H9 (cell line): Measurements from ENCODE around the gene ATF1. TPM values are rescaled to one million over a fixed set of nuclear protein-coding genes. Genes with fewer than 3 reads are reported as not detected.

Experiments
- DNase-seq: peaks from one replicate; pipeline ENCODE4 v3.0.0-alpha.2; 2017
- H2AFZ ChIP-seq: one replicate; pipeline ENCODE4 v1.6.1; 2013; ENCODE audit warnings: mild to moderate bottlenecking, low read length, control low read depth, moderate library complexity
- H2AK5ac ChIP-seq: 2 replicates; pipeline ENCODE4 v1.6.1; 2013; ENCODE audit warnings: low read length, control low read depth, mixed read lengths; ENCODE audit not compliant: insufficient read length
- H2BK120ac ChIP-seq: one replicate; pipeline ENCODE4 v1.6.1; 2013; ENCODE audit warnings: low read depth, mild to moderate bottlenecking, low read length, control low read depth, inconsistent platforms; ENCODE audit not compliant: poor library complexity, severe bottlenecking
- H2BK12ac ChIP-seq: 2 replicates; pipeline ENCODE4 v1.6.1; 2013; ENCODE audit warnings: low read length, control low read depth, mixed read lengths, low read depth; ENCODE audit not compliant: insufficient read length
- H2BK15ac ChIP-seq: 2 replicates; pipeline ENCODE4 v1.6.1; 2013; ENCODE audit warnings: low read depth, low read length, control low read depth
- H2BK20ac ChIP-seq: one replicate; pipeline ENCODE4 v1.6.1; 2013; ENCODE audit warnings: low read depth, mild to moderate bottlenecking, low read length, control low read depth, inconsistent platforms; ENCODE audit not compliant: poor library complexity, severe bottlenecking
- H2BK5ac ChIP-seq: 2 replicates; pipeline ENCODE4 v1.6.1; 2013; ENCODE audit warnings: low read length, control low read depth, mixed read lengths; ENCODE audit not compliant: insufficient read length
- H3K14ac ChIP-seq: 2 replicates; pipeline ENCODE4 v1.6.1; 2013; ENCODE audit warnings: low read length, control low read depth; ENCODE audit not compliant: insufficient read depth
- H3K18ac ChIP-seq: 2 replicates; pipeline ENCODE4 v1.6.1; 2013; ENCODE audit warnings: low read depth, mild to moderate bottlenecking, mixed read lengths, low read length, control low read depth; ENCODE audit not compliant: insufficient read length
- H3K23ac ChIP-seq: 2 replicates; pipeline ENCODE4 v1.6.1; 2013; ENCODE audit warnings: low read length, control low read depth, mixed read lengths, low read depth; ENCODE audit not compliant: insufficient read length
- H3K23me2 ChIP-seq: 2 replicates; pipeline ENCODE4 v1.6.1; 2013; ENCODE audit warnings: low read depth, mild to moderate bottlenecking, mixed read lengths, low read length, control low read depth; ENCODE audit not compliant: insufficient read length, poor library complexity, severe bottlenecking
- H3K27ac ChIP-seq: 2 replicates; pipeline ENCODE4 v1.5.1; 2013; ENCODE audit warnings: low read length, control low read depth, mixed read lengths, low read depth; ENCODE audit not compliant: insufficient read length
- H3K27me3 ChIP-seq: 2 replicates; pipeline ENCODE4 v1.6.1; 2013; ENCODE audit warnings: low read length, control low read depth, inconsistent platforms; ENCODE audit not compliant: insufficient read depth
- H3K4ac ChIP-seq: 2 replicates; pipeline ENCODE4 v1.6.1; 2013; ENCODE audit warnings: low read depth, mild to moderate bottlenecking, control low read depth, inconsistent platforms, low read length, moderate library complexity
- H3K4me1 ChIP-seq: 2 replicates; pipeline ENCODE4 v1.6.1; 2013; ENCODE audit warnings: low read length, control low read depth, inconsistent platforms; ENCODE audit not compliant: insufficient read depth
- H3K4me2 ChIP-seq: 2 replicates; pipeline ENCODE4 v1.6.1; 2013; ENCODE audit warnings: low read length, control low read depth, mixed read lengths; ENCODE audit not compliant: insufficient read length, insufficient read depth
- H3K56ac ChIP-seq: 2 replicates; pipeline ENCODE4 v1.6.1; 2013; ENCODE audit warnings: low read depth, mild to moderate bottlenecking, mixed read lengths, low read length, control low read depth; ENCODE audit not compliant: insufficient read length
- H3K79me1 ChIP-seq: 2 replicates; pipeline ENCODE4 v1.6.1; 2013; ENCODE audit warnings: low read depth, mild to moderate bottlenecking, moderate library complexity, low read length, control low read depth, inconsistent platforms; ENCODE audit not compliant: insufficient read depth, poor library complexity, severe bottlenecking
- H3K79me2 ChIP-seq: 2 replicates; pipeline ENCODE4 v1.6.1; 2013; ENCODE audit warnings: low read length, control low read depth, inconsistent platforms; ENCODE audit not compliant: insufficient read depth
- H3K9ac ChIP-seq: 2 replicates; pipeline ENCODE4 v1.6.1; 2013; ENCODE audit warnings: low read length, control low read depth, mixed read lengths; ENCODE audit not compliant: insufficient read length; ENCODE audit errors: extremely low read depth
- H3K9me3 ChIP-seq: one replicate; pipeline ENCODE4 v1.6.1; 2013; ENCODE audit warnings: low read depth, low read length, inconsistent platforms; ENCODE audit not compliant: control insufficient read depth
- H3T11ph ChIP-seq: one replicate; pipeline ENCODE4 v1.6.1; 2013; ENCODE audit warnings: mild to moderate bottlenecking, low read length, control low read depth, inconsistent platforms
- H4K20me1 ChIP-seq: one replicate; pipeline ENCODE4 v1.6.1; 2013; ENCODE audit not compliant: control insufficient read depth, insufficient read length, insufficient read depth
- H4K5ac ChIP-seq: 2 replicates; pipeline ENCODE4 v1.6.1; 2013; ENCODE audit warnings: low read depth, mild to moderate bottlenecking, mixed read lengths, low read length, control low read depth; ENCODE audit not compliant: insufficient read length
- H4K8ac ChIP-seq: replicated peaks from 2 replicates; pipeline ENCODE4 v1.6.1; 2013; ENCODE audit warnings: low read length, control low read depth, mixed read lengths, low read depth; ENCODE audit not compliant: insufficient read length
- H4K91ac ChIP-seq: 2 replicates; pipeline ENCODE4 v1.6.1; 2013; ENCODE audit warnings: low read depth, mild to moderate bottlenecking, moderate library complexity, mixed read lengths, low read length, control low read depth; ENCODE audit not compliant: insufficient read length
- H3K27ac Mint-ChIP-seq, 3 experiments: 2 replicates in 2 of 3; 3 replicates in 1 of 3; pipeline ENCODE4 v1.8.0; 2020 to 2021; ENCODE audit warnings: mixed read lengths in 3 of 3, mild to moderate bottlenecking in 1 of 3, moderate library complexity in 1 of 3
- H3K27me3 Mint-ChIP-seq: 2 replicates; pipeline ENCODE4 v1.8.0; 2021; ENCODE audit warnings: low read depth, mild to moderate bottlenecking, moderate library complexity, mixed read lengths
- H3K36me3 Mint-ChIP-seq, 3 experiments: 2 replicates in 2 of 3; 3 replicates in 1 of 3; pipeline ENCODE4 v1.8.0; 2020 to 2021; ENCODE audit warnings: low read depth in 3 of 3, mixed read lengths in 3 of 3; ENCODE audit not compliant: insufficient read depth in 1 of 3
- H3K4me1 Mint-ChIP-seq, 2 experiments: 2 replicates each; pipeline ENCODE4 v1.8.0; 2020; ENCODE audit warnings: mixed read lengths in 2 of 2
- H3K4me3 Mint-ChIP-seq, 2 experiments: 2 replicates in 1 of 2; 3 replicates in 1 of 2; pipeline ENCODE4 v1.8.0; 2020 to 2021; ENCODE audit warnings: mild to moderate bottlenecking in 2 of 2, mixed read lengths in 2 of 2, moderate library complexity in 1 of 2
- H3K9me3 Mint-ChIP-seq, 2 experiments: 2 replicates in 1 of 2; 3 replicates in 1 of 2; pipeline ENCODE4 v1.8.0; 2020; ENCODE audit warnings: mild to moderate bottlenecking in 2 of 2, mixed read lengths in 2 of 2, moderate library complexity in 1 of 2
- CTCF ChIP-seq: fragments of 200-600 bp; sonication (generic); conservative IDR thresholded peaks from 3 replicates; pipeline ENCODE4 v1.8.0; 2021; ENCODE audit warnings: antibody characterized with exemption, mild to moderate bottlenecking
- WGBS: extraction: QIAGEN DNeasy Blood & Tissue Kit; methylation state at CpG from one replicate; pipeline ENCODE4 v1.1.7; 2013; ENCODE audit warnings: missing lambda C conversion rate, low lambda C conversion rate, mixed read lengths; ENCODE audit not compliant: insufficient read length; ENCODE audit errors: extremely low coverage; 5-methylcytosine and 5-hydroxymethylcytosine counted together
- total RNA-seq: library from RNA; stranded (reverse); gene quantifications from 2 replicates; pipeline ENCODE4 v1.2.1, GENCODE V29; 2021

The ATF1 gene
- total RNA-seq, 1 experiment from 2014 or later = 47.8 TPM

GRCh38 chr12:50751948-50752721, 11.8 kb upstream of the ATF1 start:
- no peak overlapping the region for H3K27ac ChIP-seq
- DNase-seq = peak; percentile 10

More at GRCh38 chr12:50751948-50752721, 11.8 kb upstream of the ATF1 start:
- Histone ChIP-seq H2BK5ac (no peak overlapping the region), H2AK5ac (no peak overlapping the region), H4K5ac (no peak overlapping the region), H3K56ac (no peak overlapping the region), H2BK15ac (no peak overlapping the region), H3K14ac (no peak overlapping the region), H3K79me2 (no peaks in the 10 kb centered on the region), H3K9ac (no peak overlapping the region), H3T11ph (no peak overlapping the region), H2BK12ac (no peak overlapping the region), H3K79me1 (no peaks in the 10 kb centered on the region), H3K27me3 (no peaks in the 10 kb centered on the region), H2AFZ (no peak overlapping the region), H3K4ac (no peak overlapping the region), H2BK120ac (no peak overlapping the region), H3K4me1 (0 out of 2 replicates have a peak, but pooled peaks cover 3% of the 10 kb centered on the region), H3K9me3 (no peaks in the 10 kb centered on the region), H4K8ac (no peak overlapping the region), H3K18ac (no peak overlapping the region), H3K4me2 (no peak overlapping the region), H4K20me1 (no peaks in the 10 kb centered on the region), H2BK20ac (no peak overlapping the region), H3K23me2 (no peaks in the 10 kb centered on the region), H3K23ac (no peak overlapping the region), H4K91ac (no peak overlapping the region)
- peaks cover 0 to 6% (median 4%) of the 10 kb centered on the region in 3 experiments; a peak in 3 of 7 replicates for H3K36me3 Mint-ChIP-seq
- H3K4me3 Mint-ChIP-seq = no peak overlapping the region
- WGBS = no CpG with 5 or more reads among the region's 6 CpGs
- no peaks in the 10 kb centered on the region; a peak in 1 of 5 replicates for H3K9me3 Mint-ChIP-seq
- no peak for TF ChIP-seq CTCF
- no peaks in the 10 kb centered on the region for H3K27me3 Mint-ChIP-seq
- H3K4me1 Mint-ChIP-seq = peaks cover 5 to 11% of the 10 kb centered on the region in 2 experiments; a peak in 3 of 4 replicates
- no peak overlapping the region for H3K27ac Mint-ChIP-seq
